Kidney (tissue), 14 donors: ENCODE data around the gene BLM. TPM values are rescaled to one million over a fixed set of nuclear protein-coding genes. Genes with fewer than 3 reads are reported as not detected.

Experiments used
- DNase-seq, 5 donors: peaks; one replicate each; pipeline ENCODE4 v3.0.0-alpha.2; 2013 to 2020
- FAIRE-seq: peaks from 2 replicates; lab custom pipeline; 2012; peaks lifted over from hg19 to GRCh38; lab: Jason Lieb, UNC
- H3K27ac ChIP-seq, 2 donors: one replicate each; pipeline ENCODE4 v1.7.0; 2013; ENCODE audit warnings: low read depth in 2 of 2, low read length in 2 of 2, inconsistent platforms in 1 of 2
- H3K27me3 ChIP-seq: one replicate; pipeline ENCODE4 v1.7.1; 2013; ENCODE audit warnings: low read length, inconsistent platforms; ENCODE audit not compliant: control insufficient read depth, insufficient read depth
- H3K36me3 ChIP-seq, 3 donors: one replicate each; pipeline versions ENCODE4 v1.7.0 to v1.7.1; 2013; ENCODE audit warnings: low read length in 3 of 3, control low read depth in 1 of 3, inconsistent platforms in 1 of 3; ENCODE audit not compliant: insufficient read depth in 3 of 3, control insufficient read depth in 2 of 3
- H3K4me1 ChIP-seq, 3 donors: one replicate each; pipeline versions ENCODE4 v1.7.0 to v1.7.1; 2013; ENCODE audit warnings: low read length in 3 of 3, inconsistent platforms in 1 of 3, low read depth in 1 of 3; ENCODE audit not compliant: control insufficient read depth in 2 of 3, insufficient read depth in 2 of 3
- H3K4me3 ChIP-seq, 3 donors: one replicate each; pipeline versions ENCODE4 v1.7.0 to v1.8.1; 2013; ENCODE audit warnings: low read length in 3 of 3, control low read depth in 1 of 3, inconsistent platforms in 1 of 3
- H3K9ac ChIP-seq, 3 donors: one replicate each; pipeline versions ENCODE4 v1.7.0 to v1.7.1; 2013; ENCODE audit warnings: low read length in 3 of 3, control low read depth in 1 of 3, inconsistent platforms in 1 of 3
- H3K9me3 ChIP-seq, 3 donors: one replicate each; pipeline versions ENCODE4 v1.7.0 to v1.7.1; 2013; ENCODE audit warnings: low read length in 3 of 3, control low read depth in 1 of 3, inconsistent platforms in 1 of 3; ENCODE audit not compliant: control insufficient read depth in 2 of 3, insufficient read depth in 1 of 3
- intact Hi-C: fragments of 100-400 bp; cut with DNase I; formaldehyde crosslinking; loops from one replicate; pipeline ENCODE4 v1.11.1; 2022
- polyA plus RNA-seq: library from polyadenylated mRNA; stranded (reverse); fragments of 350-450 nt; fragmentation: Illumina TruSeq; extraction: RNeasy Lipid Tissue Mini Kit (QIAGEN cat#74804); gene quantifications from one replicate; pipeline ENCODE4 v1.2.3, GENCODE V29; 2014; ENCODE audit warnings: low read depth, low replicate concordance; ENCODE audit not compliant: insufficient read depth
- total RNA-seq: library from RNA; stranded (reverse); fragmentation: NEBNext Ultra II Directional; extraction: Animal tissue kit (Norgen Biotek cat#: 25700); gene quantifications from one replicate; pipeline ENCODE4 v1.2.1, GENCODE V29; 2021
- TF ChIP-seq, protein P1 (sequence below): IDR thresholded peaks from 3 replicates; pipeline ENCODE4 v1.5.1; 2012; ENCODE audit warnings: mild to moderate bottlenecking, moderate library complexity, borderline replicate concordance; ENCODE audit not compliant: insufficient read depth; ENCODE audit errors: extremely low read depth
- donor health status: control.
- donor health status: control.
- donor health status: control.
- donor health status: control.
- donor health status: control.
- donor health status: DM: yes; HTN: yes; CAD: no.
- donor health status: Normal renal cell carcinoma (clear cell type).

BLM gene
- total and polyA plus RNA-seq, 2 donors from 2014 or later: 1.1 to 2.8 TPM

DNA sequence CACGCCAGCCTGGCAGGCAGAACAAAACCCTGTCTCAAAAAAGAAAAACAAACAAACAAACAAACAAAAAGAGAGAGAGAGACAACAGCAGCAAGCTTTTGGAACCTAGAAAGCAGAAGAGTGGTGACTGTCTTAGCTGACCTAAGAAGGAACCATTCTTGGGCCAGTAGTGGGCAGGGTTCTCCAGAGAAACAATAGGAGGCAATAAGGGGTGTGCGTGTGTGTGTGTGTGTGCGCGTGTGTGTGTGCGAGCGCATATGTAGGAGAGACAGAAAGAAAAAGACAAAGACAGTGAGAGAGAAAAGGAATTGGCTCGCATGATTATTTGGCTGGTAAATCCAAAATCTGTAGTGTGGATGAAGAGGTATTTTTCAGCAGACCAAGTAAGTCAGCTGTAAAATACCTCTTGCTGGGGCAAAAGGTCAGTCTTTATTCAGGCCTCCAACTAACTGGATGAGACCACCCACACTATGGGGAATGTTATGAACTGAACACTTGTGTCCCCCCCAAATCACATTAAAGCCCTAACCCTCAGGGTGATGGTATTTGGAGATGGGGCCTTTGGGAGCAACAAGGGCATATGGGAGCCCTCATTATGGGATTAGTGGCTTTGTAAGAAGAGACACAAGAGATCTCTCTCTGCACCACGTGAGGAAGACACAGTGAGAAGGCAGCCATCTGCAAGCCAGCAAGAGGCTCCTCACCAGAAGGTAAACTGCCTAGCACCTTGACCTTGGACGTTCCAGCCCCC lies 15.1 kb upstream of the BLM start:
- Histone ChIP-seq H3K27me3 (no peaks in the 10 kb centered on the region), H3K27ac (no peak overlapping the region), H3K9me3 (no peaks in the 10 kb centered on the region), H3K9ac (no peak overlapping the region), H3K4me3 (no peak overlapping the region), H3K36me3 (no peaks in the 10 kb centered on the region), H3K4me1 (no peaks in the 10 kb centered on the region)
- TF ChIP-seq, protein P1, sequence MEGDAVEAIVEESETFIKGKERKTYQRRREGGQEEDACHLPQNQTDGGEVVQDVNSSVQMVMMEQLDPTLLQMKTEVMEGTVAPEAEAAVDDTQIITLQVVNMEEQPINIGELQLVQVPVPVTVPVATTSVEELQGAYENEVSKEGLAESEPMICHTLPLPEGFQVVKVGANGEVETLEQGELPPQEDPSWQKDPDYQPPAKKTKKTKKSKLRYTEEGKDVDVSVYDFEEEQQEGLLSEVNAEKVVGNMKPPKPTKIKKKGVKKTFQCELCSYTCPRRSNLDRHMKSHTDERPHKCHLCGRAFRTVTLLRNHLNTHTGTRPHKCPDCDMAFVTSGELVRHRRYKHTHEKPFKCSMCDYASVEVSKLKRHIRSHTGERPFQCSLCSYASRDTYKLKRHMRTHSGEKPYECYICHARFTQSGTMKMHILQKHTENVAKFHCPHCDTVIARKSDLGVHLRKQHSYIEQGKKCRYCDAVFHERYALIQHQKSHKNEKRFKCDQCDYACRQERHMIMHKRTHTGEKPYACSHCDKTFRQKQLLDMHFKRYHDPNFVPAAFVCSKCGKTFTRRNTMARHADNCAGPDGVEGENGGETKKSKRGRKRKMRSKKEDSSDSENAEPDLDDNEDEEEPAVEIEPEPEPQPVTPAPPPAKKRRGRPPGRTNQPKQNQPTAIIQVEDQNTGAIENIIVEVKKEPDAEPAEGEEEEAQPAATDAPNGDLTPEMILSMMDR: no peak
- FAIRE-seq (no peak), DNase-seq (no peak)
- intact Hi-C loops: no loop called here

DNA sequence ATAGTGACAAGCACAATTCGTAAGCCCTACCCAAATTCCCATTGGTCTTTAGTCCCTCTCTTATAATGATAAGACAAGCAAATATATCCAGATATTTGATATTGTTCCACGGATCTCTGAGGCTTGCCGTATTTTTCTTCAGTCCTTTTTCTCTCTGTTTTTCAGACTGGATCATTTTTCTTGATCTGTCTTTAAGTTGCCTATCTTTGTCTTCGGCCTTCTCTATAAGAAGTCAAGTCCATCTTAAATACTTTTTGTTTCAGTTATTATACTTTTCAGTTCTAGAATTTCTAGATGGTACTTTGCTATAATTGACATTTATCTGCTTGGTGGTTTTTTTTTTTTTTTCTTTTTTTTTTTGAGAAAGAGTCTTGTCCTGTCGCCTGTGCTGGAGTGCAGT lies 13.7 kb upstream of the BLM start:
- intact Hi-C loops: no loop called here
- Histone ChIP-seq H3K27ac (no peak overlapping the region), H3K9ac (no peak overlapping the region), H3K36me3 (no peaks in the 10 kb centered on the region), H3K4me1 (no peaks in the 10 kb centered on the region), H3K4me3 (no peak overlapping the region), H3K27me3 (no peaks in the 10 kb centered on the region), H3K9me3 (no peaks in the 10 kb centered on the region)
- no peak for FAIRE-seq
- no peak for DNase-seq
- TF ChIP-seq, protein P1: no peak

DNA sequence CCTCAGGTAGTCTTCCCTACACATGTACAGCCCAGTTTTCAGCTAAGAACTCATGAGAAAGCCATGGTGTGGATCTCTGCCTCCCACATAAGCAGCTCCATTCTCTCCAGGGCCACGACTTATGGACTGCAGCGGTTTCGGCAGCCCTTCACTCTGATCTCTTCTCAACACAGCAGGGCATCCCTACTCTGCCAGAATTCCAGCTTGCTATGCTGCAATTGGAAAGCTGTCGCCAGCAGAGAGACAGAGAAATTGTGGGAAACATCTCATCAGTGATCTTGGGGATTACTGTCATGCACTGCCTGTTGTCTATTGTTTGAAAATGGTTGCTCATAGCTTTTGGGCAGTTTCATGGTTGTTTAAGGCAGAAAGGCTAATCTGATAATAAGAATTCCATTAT lies 11.9 kb upstream of the BLM start:
- FAIRE-seq: no peak
- H3K36me3 ChIP-seq: no peaks in the 10 kb centered on the region
- no peak for DNase-seq
- intact Hi-C loops: no loop called here
- no peak overlapping the region for H3K27ac ChIP-seq
- no peaks in the 10 kb centered on the region for H3K4me1 ChIP-seq
- no peaks in the 10 kb centered on the region for H3K9me3 ChIP-seq
- H3K9ac ChIP-seq: no peak overlapping the region
- TF ChIP-seq, protein P1: no peak
- no peak overlapping the region for H3K4me3 ChIP-seq
- no peaks in the 10 kb centered on the region for H3K27me3 ChIP-seq
